HG02840 (cell line): ENCODE measurements around the gene INO80C.
"Not testable (repeated sequence)": the region's sequence is repeated elsewhere in the genome, so short reads cannot be mapped to it uniquely, and the experiment has no call there.

Experiments used
- ATAC-seq: cut with Tn5 transposase; IDR thresholded peaks from one replicate; pipeline ENCODE4 v1.9.1; 2021; ENCODE audit warnings: mild to moderate bottlenecking, moderate library complexity, moderate number of reproducible peaks; ENCODE audit not compliant: unreplicated experiment, low FRiP score

The INO80C gene

DNA sequence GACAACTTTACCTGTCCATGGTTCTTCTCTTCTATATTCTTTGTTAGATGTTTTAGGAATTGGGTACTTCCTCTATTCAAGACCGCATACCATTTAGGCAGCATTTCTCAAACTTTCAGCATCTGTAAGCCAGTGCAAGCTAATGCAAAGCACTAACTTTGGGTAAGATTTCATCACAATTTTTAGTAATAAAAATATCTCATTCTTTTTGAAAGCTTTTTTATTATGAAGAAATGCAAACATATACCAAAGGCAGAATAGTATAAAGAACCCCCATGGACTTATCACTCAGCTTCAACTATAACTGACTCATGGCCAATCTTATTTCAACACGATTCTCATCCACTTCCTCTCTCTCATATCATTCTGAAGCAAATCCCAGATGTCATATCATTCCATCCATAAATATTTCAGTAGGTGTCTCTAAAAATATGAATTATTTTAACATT is 32.9 kb downstream of the INO80C start:
- no peak for ATAC-seq

DNA sequence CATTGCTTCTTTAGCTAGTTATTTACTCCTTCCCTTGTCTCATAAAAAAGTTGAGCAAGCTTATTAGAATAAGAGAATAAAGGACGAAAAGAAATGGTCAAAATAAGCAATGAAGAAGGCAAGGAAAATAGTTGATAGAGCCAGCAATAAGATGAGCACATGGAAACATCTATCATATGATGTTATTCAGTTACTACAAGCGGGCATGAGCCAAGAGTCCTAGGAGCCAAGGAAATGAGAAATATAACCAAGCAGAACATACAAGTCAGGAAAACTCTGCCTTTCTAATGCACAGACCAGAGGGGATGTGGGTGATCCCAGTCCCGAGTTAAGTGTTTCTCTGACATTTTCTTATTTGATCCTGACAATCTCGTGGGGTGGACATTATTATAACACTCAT is 33.9 kb downstream of the INO80C start:
- no peak for ATAC-seq

DNA sequence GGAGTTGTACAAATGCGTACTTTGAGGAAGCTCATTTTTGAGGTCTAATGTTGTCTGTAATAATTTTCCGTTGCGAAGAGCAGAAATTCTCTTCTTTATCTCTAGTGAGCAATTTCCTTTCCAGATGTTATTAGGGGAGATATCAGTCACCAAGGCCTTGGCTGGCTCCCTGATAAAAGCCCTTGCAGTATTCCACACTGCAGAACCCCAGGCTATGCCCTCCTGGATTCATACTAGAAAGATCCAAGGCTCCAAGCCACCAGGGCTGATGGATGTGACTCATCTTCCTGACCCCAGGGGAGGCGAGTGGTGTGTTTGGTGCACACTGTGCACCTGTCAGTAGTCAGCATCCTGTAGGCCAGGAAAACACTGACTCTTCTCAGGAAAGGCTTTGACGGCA is 34.7 kb downstream of the INO80C start:
- ATAC-seq: no peak

DNA sequence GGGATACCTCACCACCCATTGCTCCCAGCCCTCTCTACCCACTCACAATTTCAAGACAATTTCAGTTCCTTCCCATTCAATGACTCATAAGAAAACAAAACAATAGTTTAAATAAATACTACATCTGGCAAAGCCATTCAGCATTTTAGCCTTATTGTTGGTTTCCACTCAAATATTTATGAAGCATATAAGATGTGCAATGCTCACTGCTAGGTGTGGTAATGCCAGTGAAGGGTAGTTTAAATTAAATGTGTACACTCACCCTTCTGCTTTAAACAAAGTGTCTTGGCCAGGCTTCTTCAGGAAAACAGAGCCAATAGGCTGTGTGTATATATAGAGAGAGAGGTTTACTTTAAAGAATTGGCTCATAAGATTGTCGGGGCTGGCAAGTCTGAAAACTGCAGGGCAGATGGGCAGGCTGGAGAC is 37.0 kb downstream of the INO80C start:
- ATAC-seq: no peak

DNA sequence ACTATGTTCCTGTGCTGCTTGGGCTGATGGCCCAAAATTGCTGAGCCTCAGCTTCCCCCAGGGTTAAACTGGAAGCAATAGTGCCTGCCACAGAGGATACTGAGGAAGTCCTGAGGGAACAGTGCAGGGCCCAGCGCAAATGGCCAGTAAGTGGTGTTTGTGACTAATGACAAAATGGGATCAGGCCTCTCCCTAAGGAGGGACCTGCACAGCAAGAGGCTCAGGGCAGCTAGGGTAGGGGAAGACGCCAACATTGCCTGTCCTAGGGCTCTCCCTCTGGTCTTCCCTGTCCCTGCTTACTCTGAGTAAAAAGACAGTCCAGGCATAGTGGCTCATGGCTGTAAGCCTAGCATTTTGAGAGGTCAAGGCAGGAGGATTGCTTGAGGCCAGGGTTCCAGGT is 37.8 kb downstream of the INO80C start:
- ATAC-seq: no peak

DNA sequence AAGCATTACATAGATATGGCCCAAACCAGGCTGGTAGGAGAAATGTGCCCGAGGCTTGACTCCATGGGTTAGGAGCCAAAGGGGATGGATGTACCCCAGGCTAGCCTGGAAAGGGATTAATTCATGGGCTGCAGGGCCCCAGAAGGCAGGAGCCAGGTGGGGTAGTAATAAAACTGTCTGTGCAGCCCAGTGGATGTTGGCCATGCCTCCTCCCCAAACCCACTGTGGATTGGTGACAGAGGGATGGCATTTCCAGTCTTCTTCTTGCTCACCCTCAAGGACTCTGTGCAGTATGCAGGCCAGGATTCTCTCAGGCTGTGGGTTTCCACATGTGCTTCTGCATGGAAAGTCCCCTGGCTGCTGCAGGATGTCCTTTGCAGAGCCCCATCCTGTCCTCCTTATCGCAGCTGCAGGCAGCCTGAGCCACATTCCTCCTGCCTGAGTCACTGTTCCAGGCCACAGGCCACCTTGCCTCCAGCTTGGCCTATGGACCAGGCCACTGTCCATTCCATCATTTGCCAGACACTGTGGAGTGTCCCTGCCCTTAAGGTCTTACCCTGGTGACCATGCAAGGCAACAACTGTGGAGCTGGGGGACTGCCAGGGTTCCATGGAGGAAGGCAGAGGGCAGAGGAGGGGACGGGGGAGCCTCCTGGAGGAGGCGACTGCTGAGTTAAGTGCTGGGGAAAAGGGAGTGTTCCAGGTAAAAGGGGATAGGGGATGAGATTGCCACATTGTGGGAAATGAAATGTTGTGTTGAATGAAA is 38.9 kb downstream of the INO80C start:
- no peak for ATAC-seq

DNA sequence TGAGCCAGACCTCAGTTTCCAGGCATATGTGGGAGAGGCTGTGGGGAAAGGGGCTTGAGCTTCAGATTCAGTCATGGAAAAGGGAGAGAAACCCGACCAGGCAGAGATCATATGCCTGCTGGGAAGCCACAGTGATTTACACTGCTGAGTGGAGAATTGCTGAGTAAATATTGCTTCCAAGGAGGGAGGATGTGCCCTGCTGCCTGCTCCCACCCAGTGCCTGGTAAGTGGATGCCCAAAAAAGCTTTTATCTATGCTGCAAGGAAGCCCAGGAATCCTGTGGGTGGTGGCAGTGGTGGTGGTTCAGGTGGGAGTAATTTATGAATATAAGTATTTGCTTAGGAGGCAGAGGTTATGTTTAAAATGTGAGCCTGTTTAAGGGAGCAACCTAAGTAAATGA is 39.5 kb downstream of the INO80C start:
- no peak for ATAC-seq

DNA sequence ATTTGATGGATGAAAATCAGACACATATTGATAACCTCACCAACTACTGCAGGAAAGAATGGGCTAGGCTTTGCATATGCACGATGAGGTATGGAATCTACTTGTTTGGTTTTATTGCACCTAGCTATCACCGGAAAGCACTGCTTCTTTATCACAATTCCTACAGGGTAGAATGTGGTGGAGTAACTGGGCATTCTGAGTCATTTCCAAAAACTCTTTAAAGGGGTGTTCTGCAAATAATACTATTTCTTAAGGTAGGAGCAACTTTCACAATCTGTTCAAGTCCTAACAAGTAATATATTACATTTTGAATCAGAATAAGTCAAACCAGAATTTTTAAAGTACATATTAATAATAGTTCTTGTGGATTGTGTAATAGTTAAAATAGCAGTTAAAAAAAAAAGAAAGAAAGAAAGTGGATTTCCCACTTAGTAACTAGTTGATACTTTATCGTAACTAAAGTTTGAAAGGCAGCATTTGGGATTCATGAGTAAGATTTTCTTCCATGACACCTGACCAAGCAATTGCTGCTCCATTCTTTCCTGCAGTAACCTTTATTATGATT is 40.5 kb downstream of the INO80C start:
- no peak for ATAC-seq

DNA sequence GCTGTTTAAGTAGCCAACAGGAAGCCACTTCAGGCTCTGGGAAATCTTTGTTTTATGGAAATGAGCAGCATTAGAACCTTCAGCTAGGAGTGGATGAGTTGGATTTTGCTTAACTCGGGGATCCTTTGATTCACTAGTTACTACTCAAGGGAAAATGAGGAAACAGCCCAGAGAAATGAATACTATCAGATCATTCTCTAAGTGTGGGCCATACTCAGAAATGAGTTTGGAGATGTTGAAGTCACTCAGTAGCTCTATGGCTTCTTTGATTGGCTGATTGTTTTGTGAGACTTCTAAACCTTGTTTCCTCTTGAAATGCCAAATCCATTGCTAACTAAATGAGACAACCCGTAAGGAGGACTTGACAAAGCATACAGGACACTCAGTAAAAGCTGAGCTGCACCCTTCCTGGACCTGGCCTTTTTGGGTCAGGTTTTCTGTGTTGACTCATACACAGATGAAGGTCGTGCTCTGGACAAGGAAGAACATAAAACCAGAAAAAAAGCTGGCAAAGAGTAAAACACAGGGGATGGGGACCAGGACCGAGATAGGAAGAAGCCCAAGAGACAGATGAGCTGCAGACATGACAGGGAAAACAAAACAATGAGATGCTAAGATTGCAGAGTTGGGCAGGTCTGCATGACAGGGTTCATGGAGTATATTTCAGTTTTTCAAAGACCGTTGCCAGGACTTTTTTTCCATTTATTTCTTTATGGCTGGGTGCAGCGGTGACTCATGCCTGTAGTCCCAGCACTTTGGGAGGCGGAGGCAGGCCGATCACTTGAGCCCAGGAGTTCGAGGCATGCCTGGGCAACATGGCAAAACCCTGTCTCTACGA is 41.6 kb downstream of the INO80C start:
- ATAC-seq: no peak

DNA sequence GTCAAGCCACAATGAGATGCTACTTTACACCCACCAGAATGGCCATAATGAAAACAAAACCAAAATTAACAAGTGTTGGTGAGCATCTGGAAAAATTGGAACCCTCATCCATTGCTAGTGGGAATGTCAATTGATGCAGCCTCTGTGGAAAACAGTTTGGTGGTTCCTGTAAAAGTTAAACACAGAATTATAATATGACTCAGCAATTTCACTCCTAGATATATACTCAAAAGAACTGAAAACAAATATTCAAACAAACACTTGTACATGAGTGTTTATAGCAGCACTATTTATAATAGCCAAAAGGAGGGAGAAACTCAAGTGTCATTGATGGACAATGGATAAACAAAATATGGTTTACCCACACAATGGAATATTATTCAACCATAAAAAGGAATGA is 43.0 kb downstream of the INO80C start:
- no peak for ATAC-seq

DNA sequence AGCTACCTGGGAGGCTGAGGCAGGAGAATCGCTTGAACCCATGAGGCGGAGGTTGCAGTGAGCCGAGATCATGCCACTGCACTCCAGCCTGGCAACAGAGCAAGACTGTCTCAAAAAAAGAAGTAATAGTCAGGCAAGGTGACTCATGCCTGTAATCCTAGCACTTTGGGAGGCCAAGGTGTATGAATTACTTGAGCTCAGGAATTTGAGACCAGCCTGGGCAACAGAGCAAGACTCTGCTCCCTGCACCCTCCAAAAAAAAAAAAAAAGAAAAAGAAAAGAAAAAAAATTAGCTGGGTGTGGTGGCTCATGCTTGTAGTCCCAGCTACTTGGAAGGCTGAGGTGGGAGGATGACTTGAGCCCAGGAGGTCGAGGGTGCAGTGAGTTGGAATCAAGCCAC is 44.7 kb downstream of the INO80C start:
- not testable (repeated sequence) for ATAC-seq

DNA sequence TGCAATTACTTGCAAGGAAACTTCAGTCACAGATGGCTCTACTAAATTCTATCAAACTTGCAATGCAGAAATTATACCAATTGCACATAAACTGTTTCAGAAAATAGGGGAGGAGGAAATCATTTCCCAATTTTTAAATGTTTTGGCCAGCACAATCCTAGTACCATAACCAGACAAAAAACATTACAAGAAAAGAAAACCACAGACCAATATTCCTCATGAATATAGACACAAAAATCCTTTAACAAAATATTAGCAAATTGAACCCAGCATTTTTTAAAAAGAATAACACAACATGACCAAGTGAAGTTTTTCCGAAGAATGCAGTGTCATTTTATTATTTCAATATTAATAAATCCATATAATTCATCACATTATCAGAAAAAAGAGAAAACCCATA is 45.8 kb downstream of the INO80C start:
- ATAC-seq: no peak

DNA sequence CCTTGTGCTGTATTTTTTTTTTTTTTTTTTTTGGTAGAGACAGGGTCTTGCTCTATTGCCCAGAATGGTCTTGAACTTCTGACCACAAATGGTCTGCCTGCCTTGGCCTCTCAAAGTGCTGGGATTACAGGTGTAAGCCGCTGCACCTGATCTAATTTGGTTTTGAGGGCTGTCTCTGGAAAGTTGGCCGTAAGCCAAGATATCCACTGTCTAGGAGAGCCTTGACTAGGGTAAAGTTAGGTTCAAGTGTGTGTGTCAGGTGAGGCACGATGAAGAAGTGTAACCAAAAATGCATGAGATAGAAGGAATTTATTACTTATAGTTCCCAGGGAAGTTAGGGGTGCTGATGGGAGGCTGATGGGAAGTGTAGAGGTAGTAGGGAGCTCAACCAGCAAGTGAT is 46.7 kb downstream of the INO80C start:
- no peak for ATAC-seq

DNA sequence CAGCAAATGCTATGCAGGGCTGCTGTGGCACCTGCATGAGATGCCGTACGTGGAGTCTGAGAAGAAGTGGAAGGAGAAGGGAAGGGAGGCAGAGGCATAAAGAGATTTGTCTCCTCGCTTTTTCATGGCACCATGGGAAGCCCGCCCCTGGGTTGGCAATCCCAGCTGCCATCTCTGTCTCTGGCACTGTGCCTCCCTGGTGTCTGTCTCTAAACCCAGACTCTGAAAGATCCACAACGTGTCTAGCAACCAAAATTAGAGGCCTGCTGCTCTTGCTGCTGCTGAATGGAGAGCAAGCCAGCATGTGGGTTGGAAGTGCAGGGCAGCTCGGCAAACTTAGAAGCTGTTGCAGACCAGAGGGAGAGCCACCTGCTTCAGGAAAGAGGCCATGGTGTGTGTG is 53.1 kb downstream of the INO80C start:
- no peak for ATAC-seq

DNA sequence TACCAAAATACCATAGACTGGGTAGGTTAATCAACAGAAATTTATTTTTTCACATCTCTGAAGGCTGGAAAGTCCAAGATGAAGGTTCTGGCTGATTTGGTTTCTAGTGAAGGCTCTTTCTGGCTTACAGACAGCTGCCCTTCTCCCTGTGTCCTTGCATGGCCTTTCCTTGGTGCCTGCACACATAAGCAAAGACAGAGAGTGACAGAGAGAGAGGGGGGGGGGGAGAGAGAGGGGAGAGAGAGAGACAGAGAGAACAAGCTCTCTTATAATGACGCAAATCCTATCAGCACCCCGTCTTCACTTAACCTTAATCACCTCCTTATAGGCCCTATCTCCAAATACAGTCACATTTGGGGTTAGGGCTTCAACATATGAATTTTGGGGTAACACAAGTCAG is 53.9 kb downstream of the INO80C start:
- ATAC-seq: no peak

DNA sequence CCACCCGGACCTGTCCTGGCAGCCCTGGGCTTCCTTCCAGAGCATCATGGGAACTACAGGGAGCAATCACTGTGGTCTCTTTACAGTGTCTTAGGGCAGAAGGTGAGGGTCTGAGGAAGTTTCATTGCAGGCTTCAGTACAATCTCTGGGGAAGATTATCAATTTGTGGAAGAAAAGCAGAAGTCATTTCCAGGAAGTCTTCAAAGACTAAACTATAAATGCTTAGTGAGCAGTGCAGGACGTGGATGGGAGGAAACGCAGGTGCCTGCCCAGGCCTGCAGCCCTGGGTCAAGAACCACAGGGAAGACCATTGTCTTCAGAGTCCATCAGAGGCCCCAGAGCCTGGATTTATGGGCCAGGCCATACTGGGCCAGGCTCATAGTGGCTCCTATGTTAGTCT is 54.3 kb downstream of the INO80C start:
- ATAC-seq: no peak

DNA sequence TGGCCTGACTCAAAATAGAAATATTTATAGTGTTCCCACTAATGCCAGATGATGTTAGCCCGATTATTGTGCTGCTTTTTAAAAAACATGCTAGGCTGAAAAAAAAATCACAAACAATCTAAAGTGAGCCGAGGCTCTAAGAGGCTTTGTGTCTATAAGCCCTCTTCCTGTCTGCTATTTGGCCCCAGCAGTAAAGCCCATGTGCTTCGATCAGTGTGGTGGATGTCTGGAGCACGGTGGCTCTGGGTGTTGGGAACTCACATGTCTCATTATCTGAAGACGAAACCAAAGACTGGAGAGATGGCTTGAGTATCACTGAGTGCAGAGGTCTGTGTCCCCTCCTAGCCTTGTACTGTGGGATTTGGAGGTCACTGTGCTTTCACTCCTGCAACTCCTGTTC is 55.1 kb downstream of the INO80C start:
- ATAC-seq: no peak

DNA sequence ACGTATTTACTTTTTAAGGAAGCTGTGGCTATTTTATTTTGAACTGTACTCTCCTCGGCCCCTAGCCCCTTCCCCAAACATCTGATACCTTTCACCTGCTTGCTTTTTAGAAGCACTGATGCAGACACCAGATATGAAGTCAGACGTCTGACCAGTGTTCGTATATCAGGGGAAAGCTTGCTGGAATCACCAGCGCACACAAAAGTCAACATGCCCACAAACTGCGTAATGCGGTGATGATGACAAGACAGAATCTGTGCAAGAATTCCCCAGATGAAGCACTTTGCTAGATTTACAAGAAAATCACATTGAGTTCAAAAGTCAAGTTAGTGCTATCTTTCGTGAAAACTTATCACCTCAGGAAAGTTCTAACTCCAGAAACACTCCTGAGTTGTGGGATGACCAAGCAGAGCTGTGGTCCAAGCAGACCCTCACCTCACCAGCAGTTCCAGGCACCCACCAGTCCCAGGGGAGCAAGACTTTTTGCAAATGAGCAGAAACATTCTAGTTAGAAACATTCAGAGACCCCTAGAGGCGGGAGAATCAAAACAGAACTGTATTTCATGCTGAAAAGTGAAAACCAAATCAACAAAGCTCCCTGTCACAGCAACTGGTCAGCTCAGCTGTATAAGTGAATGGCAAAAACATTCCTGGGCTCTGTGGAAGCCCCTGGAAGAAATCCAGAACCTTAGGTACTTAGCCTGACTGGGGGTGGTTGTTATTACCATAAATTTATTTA is 55.7 kb downstream of the INO80C start:
- no peak for ATAC-seq

DNA sequence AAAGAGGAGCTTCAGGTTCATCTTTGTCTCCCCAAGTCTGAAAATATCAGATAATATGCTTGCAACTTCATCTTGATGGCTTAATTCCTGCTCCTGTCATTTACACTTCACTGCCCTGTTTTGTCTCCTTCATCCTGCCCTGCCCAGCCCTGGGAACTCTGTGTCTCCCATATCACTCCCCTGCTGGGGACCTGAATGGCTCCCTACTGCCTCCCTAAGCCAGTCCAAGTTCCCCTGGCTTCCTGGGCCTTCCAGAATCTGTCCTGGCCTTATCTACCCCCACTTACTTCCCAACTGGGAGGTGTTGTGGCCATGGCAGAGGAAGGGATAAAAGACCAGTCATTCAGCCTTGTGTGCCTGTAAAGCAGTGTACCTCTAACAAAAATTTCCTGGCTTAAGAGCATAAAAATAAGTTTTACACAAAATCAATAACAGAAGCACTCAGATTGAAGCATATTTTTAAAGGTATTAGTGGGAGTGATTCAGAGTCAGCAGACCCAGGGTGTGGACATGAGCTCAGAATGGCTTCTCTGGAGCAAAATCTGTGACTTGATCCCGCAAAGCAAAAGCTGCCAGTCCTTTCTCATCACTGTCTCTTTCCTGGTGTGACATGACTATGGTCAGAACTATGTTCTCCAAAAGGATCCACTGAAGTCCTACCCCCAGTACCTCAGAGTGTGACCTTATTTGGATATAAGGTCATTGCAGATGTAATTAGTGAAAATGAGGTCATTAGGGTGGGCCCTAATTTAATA is 59.1 kb downstream of the INO80C start:
- ATAC-seq: no peak

DNA sequence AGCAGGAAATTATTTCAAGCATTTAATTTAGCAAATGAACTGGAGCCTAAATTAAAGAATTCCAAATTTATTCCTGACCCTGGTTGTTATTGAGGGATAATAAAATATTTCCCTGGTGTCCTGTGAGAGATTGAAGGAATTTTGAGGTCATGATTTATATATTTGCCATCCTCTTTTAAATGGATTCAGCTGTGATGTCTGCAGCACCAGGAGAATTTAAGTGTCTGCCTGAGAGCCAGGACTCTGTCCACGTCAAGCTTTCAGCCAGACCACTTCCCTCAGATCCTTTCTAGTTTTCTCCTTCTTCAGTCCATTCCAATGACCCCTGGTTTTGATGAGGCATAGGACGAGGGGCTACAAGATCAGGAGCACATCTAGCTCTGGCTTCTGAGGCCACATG is 59.9 kb downstream of the INO80C start:
- ATAC-seq: no peak
